ENCODE results near the gene TRPC5OS. TPM values are rescaled to one million over a fixed set of nuclear protein-coding genes. Genes with fewer than 3 reads are reported as not detected.

The TRPC5OS gene
- total RNA-seq, result not detected in 2 replicates

GRCh38 chrX:111875881-111876280, at the start of gene TRPC5OS:
Gene TRPC5OS (plus strand): TSS chrX:111876181. CDS start chrX:111901850, 25,669 bp downstream.

Other genes starting within 250 kb of the TRPC5OS start
- 34.4 and 41.2 TPM in 2 replicates for gene ALG13, start 195.0 kb upstream of the TRPC5OS start, total RNA-seq
- not detected in 2 replicates for gene TRPC5, start 206.6 kb downstream of the TRPC5OS start, total RNA-seq
- gene RTL4, start 206.8 kb downstream of the TRPC5OS start, total RNA-seq, result not detected in 2 replicates